Measurements from ENCODE around the gene NTNG1.

The NTNG1 gene

GRCh38 chr1:107183011-107183410 lies 42.2 kb downstream of the NTNG1 start:
- no peak for TF ChIP-seq CTCF (IDR thresholded peaks at IDR 0.05)
- H3K27ac ChIP-seq, result no peak overlapping the region
- H3K27me3 ChIP-seq (ENCODE audit: control insufficient read depth, insufficient read depth, low read length), result no peaks in the 10 kb centered on the region
- H3K4me2 ChIP-seq (ENCODE audit: low read length), result no peak overlapping the region
- H2AFZ ChIP-seq, result no peak overlapping the region
- H3K36me3 ChIP-seq (ENCODE audit: control insufficient read depth, insufficient read depth, low read length), result no peaks in the 10 kb centered on the region
- H3K9me3 ChIP-seq (ENCODE audit: control insufficient read depth, low read length), result no peaks in the 10 kb centered on the region
- H3K4me1 ChIP-seq, result no peaks in the 10 kb centered on the region
- no peaks in the 10 kb centered on the region for H3K79me2 ChIP-seq
- no peak overlapping the region for H3K4me3 ChIP-seq (ENCODE audit: low read depth, low read length)
- no peak overlapping the region for H3K9ac ChIP-seq

GRCh38 chr1:107184888-107185287 lies 44.0 kb downstream of the NTNG1 start:
- no peak overlapping the region for H3K4me2 ChIP-seq (ENCODE audit: low read length)
- no peaks in the 10 kb centered on the region for H3K4me1 ChIP-seq
- no peak overlapping the region for H2AFZ ChIP-seq
- TF ChIP-seq CTCF (IDR thresholded peaks at IDR 0.05), result no peak
- H3K9me3 ChIP-seq (ENCODE audit: control insufficient read depth, low read length), result no peaks in the 10 kb centered on the region
- no peak overlapping the region for H3K9ac ChIP-seq
- no peak overlapping the region for H3K4me3 ChIP-seq (ENCODE audit: low read depth, low read length)
- no peaks in the 10 kb centered on the region for H3K79me2 ChIP-seq
- H3K36me3 ChIP-seq (ENCODE audit: control insufficient read depth, insufficient read depth, low read length), result no peaks in the 10 kb centered on the region
- H3K27ac ChIP-seq, result no peak overlapping the region
- H3K27me3 ChIP-seq (ENCODE audit: control insufficient read depth, insufficient read depth, low read length), result no peaks in the 10 kb centered on the region

GRCh38 chr1:107187399-107187798 lies 46.6 kb downstream of the NTNG1 start:
- no peaks in the 10 kb centered on the region for H3K9me3 ChIP-seq (ENCODE audit: control insufficient read depth, low read length)
- no peaks in the 10 kb centered on the region for H3K4me1 ChIP-seq
- no peaks in the 10 kb centered on the region for H3K79me2 ChIP-seq
- H3K36me3 ChIP-seq (ENCODE audit: control insufficient read depth, insufficient read depth, low read length), result no peaks in the 10 kb centered on the region
- H3K4me2 ChIP-seq (ENCODE audit: low read length), result no peak overlapping the region
- H3K9ac ChIP-seq, result no peak overlapping the region
- H3K27me3 ChIP-seq (ENCODE audit: control insufficient read depth, insufficient read depth, low read length), result no peaks in the 10 kb centered on the region
- H2AFZ ChIP-seq, result no peak overlapping the region
- TF ChIP-seq CTCF (IDR thresholded peaks at IDR 0.05), result no peak
- H3K27ac ChIP-seq, result no peak overlapping the region
- no peak overlapping the region for H3K4me3 ChIP-seq (ENCODE audit: low read depth, low read length)

- no peak overlapping the region for H2AFZ ChIP-seq
- H3K79me2 ChIP-seq, result no peaks in the 10 kb centered on the region
- no peaks in the 10 kb centered on the region for H3K27me3 ChIP-seq (ENCODE audit: control insufficient read depth, insufficient read depth, low read length)
- H3K36me3 ChIP-seq (ENCODE audit: control insufficient read depth, insufficient read depth, low read length), result no peaks in the 10 kb centered on the region
- H3K9ac ChIP-seq, result no peak overlapping the region
- no peaks in the 10 kb centered on the region for H3K9me3 ChIP-seq (ENCODE audit: control insufficient read depth, low read length)
- no peak overlapping the region for H3K4me2 ChIP-seq (ENCODE audit: low read length)
- no peak overlapping the region for H3K27ac ChIP-seq
- no peaks in the 10 kb centered on the region for H3K4me1 ChIP-seq
- TF ChIP-seq CTCF (IDR thresholded peaks at IDR 0.05), result no peak
- H3K4me3 ChIP-seq (ENCODE audit: low read depth, low read length), result no peak overlapping the region
Measured at GRCh38 chr1:107188160-107188559, 47.3 kb downstream of the NTNG1 start.

GRCh38 chr1:107194380-107194779 lies 53.5 kb downstream of the NTNG1 start:
- Histone ChIP-seq H3K27ac (no peak overlapping the region), H3K36me3 (ENCODE audit: control insufficient read depth, insufficient read depth, low read length) (no peaks in the 10 kb centered on the region), H3K27me3 (ENCODE audit: control insufficient read depth, insufficient read depth, low read length) (no peaks in the 10 kb centered on the region), H3K79me2 (no peaks in the 10 kb centered on the region), H3K9ac (no peak overlapping the region), H3K4me2 (ENCODE audit: low read length) (no peak overlapping the region), H3K9me3 (ENCODE audit: control insufficient read depth, low read length) (no peaks in the 10 kb centered on the region), H2AFZ (no peak overlapping the region), H3K4me3 (ENCODE audit: low read depth, low read length) (no peak overlapping the region), H3K4me1 (no peaks in the 10 kb centered on the region)
- TF ChIP-seq CTCF (IDR thresholded peaks at IDR 0.05), result no peak
